Ureter (tissue), 1 donor: ENCODE data around the gene ANKRD29. TPM values are rescaled to one million over a fixed set of nuclear protein-coding genes. Genes with fewer than 3 reads are reported as not detected.
"Not testable (repeated sequence)": the region's sequence is repeated elsewhere in the genome, so short reads cannot be mapped to it uniquely, and the experiment has no call there.

Experiments used
- DNase-seq: peaks from one replicate; pipeline ENCODE4 v3.0.0-alpha.2; 2020; ENCODE audit warnings: low spot score
- total RNA-seq: library from RNA; stranded (reverse); gene quantifications from one replicate; pipeline ENCODE4 v1.2.4, GENCODE V29; 2023
- donor health status: DM: yes; HTN: yes; CAD: no.

ANKRD29 gene
- total RNA-seq, 1 donor from 2014 or later: 8.0 TPM

DNA sequence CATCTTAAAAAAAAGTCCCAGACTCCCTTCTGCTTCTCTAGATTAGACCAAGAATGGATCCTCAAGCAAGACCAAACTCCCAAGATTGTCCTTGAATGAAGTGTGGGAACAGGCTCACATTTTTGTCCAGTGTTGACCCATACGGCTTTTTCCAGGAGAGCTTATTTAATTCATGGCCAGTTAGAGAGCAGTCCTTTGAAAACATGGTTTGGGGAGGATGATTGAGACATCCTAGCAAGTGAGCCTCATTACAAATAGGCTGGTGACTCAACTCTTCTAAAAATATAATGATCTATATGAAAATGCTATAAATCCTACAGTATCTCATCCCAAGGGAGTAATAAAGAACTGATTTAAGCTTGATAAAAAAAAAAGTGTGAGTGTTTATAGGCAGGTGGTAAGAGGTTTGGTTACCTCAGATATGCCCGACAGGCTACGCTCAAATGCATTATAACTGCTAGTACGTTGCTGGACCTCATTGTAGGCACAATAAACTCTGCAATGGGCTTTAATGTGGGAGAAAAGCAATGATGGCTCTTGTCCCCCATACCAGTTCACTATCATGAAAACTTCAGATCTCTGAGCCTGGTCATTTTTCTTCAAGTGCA lies 17.0 kb downstream of the ANKRD29 start:
- DNase-seq: no peak

- no peak for DNase-seq
Measured at GRCh38 chr18:23643815-23644490, 18.8 kb downstream of the ANKRD29 start.

DNA sequence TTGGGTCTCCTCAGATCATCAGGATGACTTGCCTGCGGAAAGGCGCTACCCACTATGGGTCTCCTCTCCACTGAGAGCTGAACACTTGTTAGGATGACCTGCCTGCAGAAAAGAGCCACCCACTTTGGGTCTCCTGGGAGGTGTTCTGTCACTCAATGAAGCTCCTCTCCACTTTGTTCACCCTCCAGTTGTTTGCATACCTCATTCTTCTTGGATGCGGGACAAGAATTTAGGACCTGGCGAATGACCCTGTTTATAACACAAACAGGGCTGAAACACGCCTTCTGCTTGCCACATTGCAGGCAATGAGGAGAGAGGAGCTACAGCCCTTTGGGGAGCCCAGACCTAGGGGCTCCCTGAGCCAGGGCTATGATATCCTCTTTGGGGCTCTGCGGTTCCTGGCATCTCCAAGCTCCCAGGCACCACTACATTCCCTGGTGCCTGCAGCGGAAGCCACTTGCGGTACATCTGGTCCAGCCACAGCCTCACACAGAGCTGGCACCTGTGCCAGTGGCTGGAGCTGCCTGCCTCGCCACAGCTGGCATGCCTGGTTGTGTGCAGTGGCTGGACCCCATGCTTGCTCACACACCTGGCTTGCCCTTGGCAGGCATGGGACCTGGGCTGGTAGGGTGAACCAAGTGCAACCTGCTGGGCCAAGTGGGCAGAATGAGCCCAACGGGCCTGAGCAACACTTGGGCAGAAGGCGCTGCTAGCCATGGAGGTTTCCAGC lies 20.6 kb downstream of the ANKRD29 start:
- no peak for DNase-seq

GRCh38 chr18:23641143-23641720 lies 21.5 kb downstream of the ANKRD29 start:
- no peak for DNase-seq

DNA sequence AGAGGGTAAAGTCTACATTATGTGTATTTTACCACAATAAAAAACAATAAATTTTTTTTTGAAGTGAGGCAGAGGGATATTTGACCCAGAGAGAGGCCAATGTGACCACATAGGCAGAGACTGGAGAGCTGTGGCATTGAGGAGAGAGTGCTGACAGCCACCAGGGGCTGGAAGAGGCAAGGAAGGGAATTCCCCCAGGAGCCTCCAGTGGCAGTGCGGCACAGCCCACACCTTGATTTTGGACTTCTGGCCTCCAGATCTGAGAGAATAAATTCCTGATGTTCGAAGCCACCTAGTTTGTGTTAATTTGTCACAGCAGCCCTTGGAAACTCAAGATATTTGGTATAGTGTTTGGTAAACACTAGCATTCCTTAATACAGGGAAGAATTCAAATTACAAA lies 22.7 kb downstream of the ANKRD29 start:
- DNase-seq: no peak

GRCh38 chr18:23636433-23636832 lies 26.3 kb downstream of the ANKRD29 start:
- not testable (repeated sequence) for DNase-seq

- DNase-seq: no peak
Measured at GRCh38 chr18:23636071-23636399, 26.7 kb downstream of the ANKRD29 start.

GRCh38 chr18:23635283-23636070 lies 27.2 kb downstream of the ANKRD29 start:
- no peak for DNase-seq

- no peak for DNase-seq
Measured at GRCh38 chr18:23634692-23635091, 28.0 kb downstream of the ANKRD29 start.

DNA sequence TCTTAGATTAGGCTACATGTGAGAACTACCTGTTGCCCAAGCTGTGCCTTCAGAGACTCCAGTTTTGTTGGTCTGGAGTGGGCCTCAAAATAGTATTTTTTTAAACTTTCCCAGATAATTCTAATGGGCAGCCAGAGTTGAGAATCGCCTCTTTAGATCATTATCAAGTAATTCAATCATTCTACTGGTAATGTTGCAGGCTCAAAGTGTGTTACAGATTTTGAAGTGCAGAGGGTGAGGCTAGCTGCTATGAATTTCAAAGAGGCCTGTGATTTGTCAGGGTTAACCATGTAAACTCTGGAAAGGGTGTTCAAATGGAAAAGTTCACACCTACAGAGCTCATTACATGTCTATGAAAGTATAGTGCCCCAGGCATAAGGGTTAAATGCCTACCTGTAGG lies 30.1 kb downstream of the ANKRD29 start:
- no peak for DNase-seq

GRCh38 chr18:23631746-23632145 lies 31.0 kb downstream of the ANKRD29 start:
- no peak for DNase-seq

GRCh38 chr18:23631312-23631711 lies 31.4 kb downstream of the ANKRD29 start:
- no peak for DNase-seq

- no peak for DNase-seq
Measured at GRCh38 chr18:23629444-23629946, 33.2 kb downstream of the ANKRD29 start.

DNA sequence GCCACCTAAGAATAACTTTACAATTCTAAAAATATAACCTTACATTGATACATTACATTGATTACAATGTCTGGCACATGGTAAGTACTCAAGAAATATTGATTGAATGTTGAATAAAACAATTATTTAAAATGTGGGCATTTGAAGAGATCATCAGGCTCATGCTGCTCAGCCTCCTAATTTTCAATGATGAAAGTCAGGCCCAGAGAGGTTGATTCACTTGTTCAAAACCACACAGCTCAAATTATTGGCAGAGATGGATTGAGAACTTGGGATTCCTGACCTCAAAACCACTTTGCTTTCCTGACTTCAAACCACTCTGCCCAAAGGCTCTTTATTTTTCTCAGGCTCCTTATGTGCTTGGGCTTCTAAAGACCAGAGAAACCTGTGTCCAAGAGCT lies 34.7 kb downstream of the ANKRD29 start:
- no peak for DNase-seq

- DNase-seq: no peak
Measured at GRCh38 chr18:23627321-23627720, 35.4 kb downstream of the ANKRD29 start.

GRCh38 chr18:23626451-23627279 lies 36.0 kb downstream of the ANKRD29 start:
- DNase-seq: no peak

DNA sequence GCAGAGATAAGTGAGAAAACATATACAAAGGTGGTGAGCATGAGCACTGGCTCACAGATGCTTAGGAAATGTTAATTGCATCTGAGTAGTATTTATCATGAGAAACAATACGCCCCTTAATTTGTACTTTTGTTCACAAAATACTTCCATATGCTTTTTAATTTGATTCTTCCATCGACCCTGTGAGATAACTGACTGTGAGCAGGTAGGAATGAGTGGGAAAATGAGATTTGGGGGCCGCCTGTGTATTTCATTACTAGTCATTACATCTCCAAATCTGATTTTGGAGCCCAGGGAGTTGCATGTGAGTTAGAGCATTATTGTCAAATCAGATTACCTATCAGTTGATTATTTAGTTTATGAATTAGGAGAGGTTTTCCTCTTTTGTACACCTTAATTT lies 39.7 kb downstream of the ANKRD29 start:
- DNase-seq: no peak

- DNase-seq: no peak
Measured at GRCh38 chr18:23619388-23619881, 43.3 kb downstream of the ANKRD29 start.

DNA sequence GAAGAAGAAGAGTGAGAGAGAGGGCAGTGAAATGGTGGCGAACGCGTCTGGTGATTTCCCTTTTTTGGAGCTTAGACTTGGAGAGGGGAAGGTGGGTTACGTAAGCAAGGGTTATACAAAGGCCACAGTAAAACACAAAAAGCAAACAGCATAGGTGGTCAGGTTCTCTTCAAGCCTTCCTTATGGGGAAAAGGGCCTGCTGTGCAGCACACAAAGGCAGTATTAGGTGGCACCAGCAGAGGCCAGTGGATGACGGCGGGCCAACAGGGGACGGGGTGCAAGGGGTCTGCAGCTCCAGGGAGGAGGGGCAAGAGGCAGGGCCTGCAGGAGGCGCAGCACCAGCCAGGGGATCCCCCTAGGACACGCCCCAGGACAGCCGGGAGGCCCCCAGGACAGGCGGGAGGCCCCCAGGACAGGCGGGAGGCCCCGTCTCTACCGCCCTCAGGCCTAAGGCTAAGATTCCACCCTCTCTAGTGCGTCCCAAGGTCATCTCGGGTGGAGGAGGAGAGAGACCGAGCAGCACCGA lies 43.8 kb downstream of the ANKRD29 start:
- DNase-seq: no peak

DNA sequence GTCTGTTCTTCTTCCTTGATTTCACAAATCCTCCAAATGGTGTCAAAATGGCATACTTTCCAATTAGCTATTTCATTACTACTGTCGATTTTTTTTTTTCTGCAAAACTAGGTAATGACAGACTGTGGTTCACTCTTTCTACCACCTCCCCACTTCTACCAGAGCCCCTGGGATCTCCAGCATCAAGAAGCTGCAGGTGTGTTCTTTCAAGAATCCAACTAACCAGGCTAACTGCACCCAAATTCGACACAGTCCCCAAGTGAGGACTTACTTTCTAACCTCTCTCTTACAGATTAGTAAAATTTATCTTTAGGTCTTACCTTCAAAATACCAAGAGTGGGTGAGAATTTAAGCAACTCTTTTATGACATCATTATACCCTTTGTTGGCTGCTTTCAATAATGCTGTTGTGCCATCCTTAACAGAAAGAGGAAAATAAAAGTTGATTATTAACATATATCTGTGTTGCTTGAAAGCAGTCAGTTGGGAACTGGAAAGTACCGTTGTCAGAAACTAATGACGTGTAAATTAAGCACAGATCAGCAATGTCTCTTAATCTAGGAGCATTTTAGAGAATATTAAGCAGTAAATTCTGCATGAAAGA lies 45.2 kb downstream of the ANKRD29 start:
- DNase-seq: no peak
